IPS DF 19.7 (cell line): ENCODE data around the gene BID.
A peak's percentile ranks its signal among the peaks of the same experiment; 100 is the strongest.

Source experiments
- DNase-seq: peaks from one replicate; pipeline ENCODE4 v3.0.0-alpha.2; 2013; ENCODE audit warnings: low read depth, low spot score

Gene BID

GRCh38 chr22:17803609-17804270 lies 29.5 kb upstream of the BID start:
- no peak for DNase-seq

- DNase-seq: no peak
Observed at GRCh38 chr22:17802822-17803221, 28.6 kb upstream of the BID start.

GRCh38 chr22:17802411-17802810 lies 28.1 kb upstream of the BID start:
- DNase-seq: no peak

DNA sequence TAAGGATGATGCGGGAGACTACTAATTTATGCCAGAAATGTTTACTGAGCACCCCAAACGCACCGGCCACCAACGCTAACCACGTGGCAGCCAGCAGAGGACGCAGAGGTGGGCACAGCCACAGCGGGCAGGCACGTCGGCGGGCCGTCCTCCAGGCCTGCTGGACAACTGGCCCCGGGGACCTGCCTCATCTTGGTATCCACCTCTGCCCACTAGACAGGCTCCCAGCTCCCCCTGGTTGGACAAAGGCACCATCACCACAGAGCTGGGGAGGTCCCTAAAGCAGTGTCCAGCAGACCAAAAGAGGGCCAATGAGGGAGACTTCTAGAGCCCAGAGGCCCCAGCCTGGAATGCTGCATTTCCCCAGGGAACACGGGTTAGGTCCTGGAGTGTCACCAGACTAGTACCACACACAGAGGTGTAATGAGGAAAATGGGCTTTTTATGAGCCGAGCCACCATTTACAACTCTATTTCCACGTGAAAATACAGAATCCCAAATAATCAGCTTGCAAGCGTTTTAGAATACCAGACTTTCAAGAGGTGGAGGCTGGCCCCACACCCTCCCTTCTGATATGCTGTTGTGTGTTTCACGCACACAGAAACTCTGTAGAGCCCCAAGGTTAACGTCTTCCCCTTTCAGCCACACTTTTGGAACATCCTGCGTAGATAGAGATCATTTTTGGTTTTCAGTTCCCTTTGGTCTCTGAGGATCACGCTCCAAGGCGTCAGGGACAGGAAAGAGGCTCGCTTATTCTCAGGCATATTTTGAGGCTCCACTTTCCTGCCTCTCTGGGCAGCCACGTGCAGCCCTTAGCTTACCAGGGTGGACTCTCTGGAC lies 23.7 kb upstream of the BID start:
- no peak for DNase-seq

DNA sequence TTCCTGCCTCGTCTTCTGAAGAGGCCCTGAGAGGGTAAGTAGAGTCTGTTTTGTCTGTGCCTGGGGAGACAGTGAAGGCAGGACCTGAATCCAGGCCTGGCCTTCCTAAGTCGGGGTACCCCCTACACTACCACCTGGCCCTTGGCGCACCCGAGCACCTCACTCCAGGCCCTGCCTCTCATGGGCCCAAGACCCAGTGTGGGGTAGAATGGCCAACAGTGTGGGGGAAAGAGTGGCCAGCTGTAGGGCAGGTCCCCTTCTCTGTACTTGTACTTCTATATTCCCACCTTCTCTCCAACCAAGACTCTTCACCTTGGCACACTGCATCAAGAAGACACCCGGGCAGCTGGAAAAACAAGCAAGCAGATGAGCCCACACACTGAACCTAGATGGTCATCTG lies 22.4 kb upstream of the BID start:
- DNase-seq: no peak

DNA sequence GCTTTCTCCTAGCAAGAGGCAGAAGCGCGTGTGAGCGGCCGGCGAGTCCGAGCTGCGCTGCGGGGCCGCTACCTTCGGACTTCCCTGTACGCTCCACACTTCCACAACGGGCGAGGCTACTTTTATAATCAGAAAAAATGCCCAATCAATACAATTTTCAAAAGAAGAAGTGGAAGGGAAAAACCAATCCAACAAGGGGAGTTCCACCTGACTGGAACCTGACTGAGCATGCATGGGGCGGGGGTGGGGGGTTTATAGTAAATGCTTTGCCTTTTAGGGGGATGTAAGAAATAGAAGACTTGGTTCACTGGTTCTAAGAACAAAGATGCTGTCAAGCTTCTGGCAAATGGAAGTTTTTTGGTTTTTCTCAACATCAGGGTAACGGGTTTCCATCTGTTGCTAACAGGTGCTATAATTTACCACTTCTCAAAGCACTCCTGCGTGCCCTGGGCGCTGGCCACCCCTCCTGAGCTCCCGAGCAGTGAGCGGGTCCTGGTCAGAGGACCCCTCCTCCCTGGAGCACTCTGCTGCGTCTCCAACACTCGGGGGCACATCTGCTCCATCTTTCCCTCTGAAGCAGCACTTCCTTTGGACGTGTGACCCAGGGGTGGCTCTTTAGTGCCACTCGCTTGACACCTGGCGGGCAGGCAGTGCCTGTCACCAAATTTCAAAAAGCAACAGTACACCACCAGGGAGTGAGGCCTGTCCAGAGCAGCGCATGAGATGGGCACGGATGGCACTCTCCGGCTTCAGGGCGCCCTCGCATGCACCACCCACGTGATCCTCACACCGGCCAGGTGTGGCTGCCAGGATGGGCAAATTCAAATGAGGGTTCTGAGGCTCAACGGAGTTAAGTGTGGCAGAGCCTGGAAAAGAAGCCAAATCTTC lies 21.6 kb upstream of the BID start:
- no peak for DNase-seq

- no peak for DNase-seq
Observed at GRCh38 chr22:17794726-17795542, 20.7 kb upstream of the BID start.

- DNase-seq: no peak
Observed at GRCh38 chr22:17792854-17793434, 18.7 kb upstream of the BID start.

DNA sequence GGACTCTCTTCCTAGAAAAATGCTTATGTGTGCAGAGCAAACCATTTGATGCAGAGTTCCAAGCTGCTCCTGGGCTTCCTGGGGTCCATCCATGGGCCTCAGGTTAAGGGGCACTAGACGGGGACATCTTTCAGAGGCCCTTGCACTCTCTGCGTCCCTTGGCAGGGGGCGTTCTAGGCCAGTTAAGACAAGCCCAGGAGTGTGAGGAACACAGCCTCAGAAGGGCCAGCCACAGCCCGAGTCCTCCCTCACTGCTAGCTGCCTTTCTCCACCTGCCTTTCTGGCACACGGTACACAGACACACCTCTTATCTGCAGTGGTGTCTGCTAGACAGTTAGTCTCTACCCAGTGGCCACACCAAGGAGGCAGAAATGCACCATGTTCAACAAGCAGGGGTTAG lies 18.0 kb upstream of the BID start:
- no peak for DNase-seq

- DNase-seq: no peak
Observed at GRCh38 chr22:17791196-17791595, 16.9 kb upstream of the BID start.

GRCh38 chr22:17789379-17790200 lies 15.3 kb upstream of the BID start:
- DNase-seq: no peak

DNA sequence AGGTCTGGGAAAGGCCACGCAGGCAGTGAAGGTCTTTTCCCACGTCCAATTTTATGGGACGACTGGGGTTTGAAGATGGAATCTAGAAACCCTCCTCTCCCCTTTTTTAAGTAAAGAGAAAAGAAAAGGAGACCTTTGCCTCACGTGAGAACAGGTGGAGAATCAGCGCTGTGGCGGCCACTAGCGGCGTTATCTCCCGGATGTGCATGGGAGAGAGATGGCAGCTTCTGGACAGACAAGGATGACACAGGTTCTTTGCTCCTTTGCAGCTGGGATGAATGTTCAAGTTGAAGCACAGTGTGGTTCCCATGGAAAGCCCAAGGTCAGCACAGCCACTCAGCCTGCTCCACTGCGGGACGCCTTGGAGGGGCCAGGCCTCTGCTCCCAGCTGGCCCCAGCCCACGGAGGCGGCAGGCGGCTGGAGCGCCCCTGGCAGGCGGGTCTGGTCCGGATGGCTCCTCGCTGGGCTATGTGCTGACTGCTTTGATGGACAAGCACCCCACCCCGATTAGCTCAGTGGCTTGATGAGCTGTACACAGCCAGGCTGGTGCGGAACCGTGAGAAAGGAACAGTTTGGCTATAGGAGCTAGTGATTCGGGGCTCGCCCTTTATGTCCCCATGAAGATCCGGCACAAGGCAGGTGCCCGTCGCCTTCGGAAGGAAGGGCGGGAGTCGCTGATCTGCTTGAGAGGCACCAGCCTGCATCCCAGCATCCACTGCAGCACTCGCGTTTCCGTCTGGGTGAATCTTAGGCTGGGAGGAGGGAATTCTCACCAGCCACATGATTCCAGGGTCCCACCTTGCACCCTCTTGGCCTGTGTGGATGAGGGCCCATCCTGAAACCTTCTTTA lies 14.5 kb upstream of the BID start:
- no peak for DNase-seq

GRCh38 chr22:17787716-17788330 lies 13.6 kb upstream of the BID start:
- no peak for DNase-seq

DNA sequence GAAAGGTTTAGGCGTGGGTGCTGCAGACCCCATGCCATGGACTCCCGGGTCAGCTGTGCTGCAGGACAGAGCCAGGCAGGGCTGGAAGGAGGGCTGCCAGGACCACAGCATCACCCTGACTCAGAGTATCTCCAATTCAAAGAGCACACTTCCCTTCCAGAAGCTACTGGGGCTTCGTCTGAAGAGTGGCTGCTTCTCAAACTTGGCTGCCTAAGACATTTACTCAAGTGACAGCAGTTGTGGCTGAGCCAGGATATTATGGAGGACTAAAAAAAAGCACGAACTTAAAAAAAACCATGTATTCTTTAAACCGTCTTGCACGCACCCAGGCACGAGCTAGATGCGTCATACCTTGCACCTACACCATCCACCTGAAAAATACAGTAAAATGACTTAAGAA lies 13.0 kb upstream of the BID start:
- no peak for DNase-seq

- no peak for DNase-seq
Observed at GRCh38 chr22:17786435-17787161, 12.3 kb upstream of the BID start.

- peak; percentile 54 for DNase-seq
Observed at GRCh38 chr22:17785185-17786184, 11.2 kb upstream of the BID start.

DNA sequence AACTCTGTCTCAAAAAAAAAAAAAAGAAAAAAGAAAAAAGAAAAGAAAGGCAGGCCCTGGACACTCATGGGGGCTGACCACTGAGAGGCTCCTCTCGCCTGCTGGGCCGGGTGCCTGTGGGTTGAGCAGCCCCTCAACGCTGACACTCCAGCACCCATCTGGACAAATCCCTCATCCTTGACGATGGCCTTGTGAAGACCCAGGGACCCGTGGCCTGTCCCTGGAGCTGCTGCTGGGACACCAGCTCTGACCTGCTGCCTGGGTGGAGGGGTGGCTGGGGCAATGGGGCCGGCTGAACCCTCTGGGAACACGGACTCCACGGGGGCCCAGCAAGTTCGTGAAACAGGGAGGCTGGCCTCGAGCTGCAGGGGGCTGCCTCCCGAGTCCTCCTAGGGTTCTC lies 10.5 kb upstream of the BID start:
- no peak for DNase-seq
